HG03280 (cell line): ENCODE data around the gene RUFY1.
"Not testable (repeated sequence)": the region's sequence is repeated elsewhere in the genome, so short reads cannot be mapped to it uniquely, and the experiment has no call there.

Experiments used
- ATAC-seq: cut with Tn5 transposase; IDR thresholded peaks from one replicate; pipeline ENCODE4 v1.9.1; 2021; ENCODE audit warnings: mild to moderate bottlenecking, moderate library complexity; ENCODE audit not compliant: unreplicated experiment

The RUFY1 gene, protein sequence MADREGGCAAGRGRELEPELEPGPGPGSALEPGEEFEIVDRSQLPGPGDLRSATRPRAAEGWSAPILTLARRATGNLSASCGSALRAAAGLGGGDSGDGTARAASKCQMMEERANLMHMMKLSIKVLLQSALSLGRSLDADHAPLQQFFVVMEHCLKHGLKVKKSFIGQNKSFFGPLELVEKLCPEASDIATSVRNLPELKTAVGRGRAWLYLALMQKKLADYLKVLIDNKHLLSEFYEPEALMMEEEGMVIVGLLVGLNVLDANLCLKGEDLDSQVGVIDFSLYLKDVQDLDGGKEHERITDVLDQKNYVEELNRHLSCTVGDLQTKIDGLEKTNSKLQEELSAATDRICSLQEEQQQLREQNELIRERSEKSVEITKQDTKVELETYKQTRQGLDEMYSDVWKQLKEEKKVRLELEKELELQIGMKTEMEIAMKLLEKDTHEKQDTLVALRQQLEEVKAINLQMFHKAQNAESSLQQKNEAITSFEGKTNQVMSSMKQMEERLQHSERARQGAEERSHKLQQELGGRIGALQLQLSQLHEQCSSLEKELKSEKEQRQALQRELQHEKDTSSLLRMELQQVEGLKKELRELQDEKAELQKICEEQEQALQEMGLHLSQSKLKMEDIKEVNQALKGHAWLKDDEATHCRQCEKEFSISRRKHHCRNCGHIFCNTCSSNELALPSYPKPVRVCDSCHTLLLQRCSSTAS

DNA sequence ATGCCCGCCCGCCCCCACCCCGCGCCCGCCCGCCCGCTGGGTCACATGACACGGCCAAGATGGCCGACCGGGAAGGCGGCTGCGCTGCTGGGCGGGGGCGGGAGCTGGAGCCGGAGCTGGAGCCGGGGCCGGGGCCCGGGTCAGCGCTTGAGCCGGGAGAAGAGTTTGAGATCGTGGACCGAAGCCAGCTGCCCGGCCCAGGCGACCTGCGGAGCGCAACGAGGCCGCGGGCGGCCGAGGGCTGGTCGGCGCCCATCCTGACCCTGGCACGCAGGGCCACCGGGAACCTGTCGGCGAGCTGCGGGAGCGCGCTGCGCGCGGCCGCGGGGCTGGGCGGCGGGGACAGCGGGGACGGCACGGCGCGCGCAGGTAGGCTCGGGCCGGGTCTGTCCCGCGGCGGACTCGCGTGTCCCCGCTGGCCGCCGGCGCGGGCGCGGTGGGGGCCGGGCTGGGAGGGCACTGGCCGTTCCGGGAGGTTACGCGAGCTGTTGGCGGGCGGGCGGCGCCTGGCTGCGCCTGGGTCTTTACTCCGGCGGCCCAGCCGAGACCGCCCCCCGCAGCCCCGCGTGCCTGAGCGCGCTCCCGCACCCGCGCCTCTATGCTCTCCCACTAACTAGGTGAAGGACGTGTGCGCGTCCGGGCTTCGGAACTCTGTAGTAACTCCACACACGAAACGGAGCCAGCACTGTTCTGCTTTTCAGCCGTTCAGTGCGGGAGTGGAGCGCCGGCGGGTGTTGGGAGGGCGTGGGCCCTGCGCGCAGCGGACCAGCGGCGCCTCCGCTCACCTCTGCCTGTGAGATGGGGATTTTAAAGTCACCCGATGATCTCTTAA is at the start of gene RUFY1:
Gene RUFY1, plus strand, starts transcription at position 44 of the 832 bp plus-strand sequence. Its CDS starts 16 bp downstream, at position 60.
- ATAC-seq = peak; percentile 88

DNA sequence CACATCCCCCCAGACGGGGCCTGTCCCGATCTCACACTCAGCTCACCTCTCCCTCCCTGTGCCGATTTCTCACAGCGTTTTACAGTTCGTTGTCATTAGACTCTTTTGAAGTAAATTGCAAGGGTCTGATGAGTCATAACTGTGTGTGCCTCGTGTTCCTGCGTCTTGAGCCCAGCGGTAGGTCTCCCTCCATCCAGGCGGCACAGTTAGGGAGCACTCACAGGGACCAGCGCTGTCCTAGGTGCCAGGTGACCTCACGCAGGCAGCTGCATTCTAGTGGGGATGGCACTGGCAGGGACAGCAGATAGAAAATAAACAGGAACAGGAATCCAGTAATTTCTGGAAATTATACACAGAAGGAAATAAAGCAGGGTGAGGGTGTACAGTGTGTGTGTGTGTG is 48.4 kb upstream of the RUFY1 start:
- ATAC-seq = not testable (repeated sequence)

GRCh38 chr5:179502420-179502819 is 47.9 kb upstream of the RUFY1 start:
- ATAC-seq = not testable (repeated sequence)

DNA sequence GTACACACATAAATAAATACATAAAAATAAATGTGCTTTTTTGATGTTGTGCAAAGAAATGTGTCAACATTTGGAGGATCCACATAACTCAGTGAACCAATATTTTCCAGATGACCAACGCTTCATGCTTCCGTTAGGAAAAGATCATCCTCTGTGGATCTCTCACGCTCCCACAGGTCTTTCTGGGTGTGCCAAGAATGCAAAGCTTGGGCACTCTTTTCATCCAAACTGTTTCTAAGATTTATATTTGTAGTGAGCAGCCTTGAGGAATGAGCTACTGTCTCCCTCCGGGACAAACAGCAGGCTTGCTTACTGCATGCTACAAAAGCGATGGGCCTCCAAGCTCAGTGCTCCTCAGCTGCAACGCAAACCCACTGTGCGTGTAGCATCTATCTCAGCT is 46.2 kb upstream of the RUFY1 start:
- no peak for ATAC-seq

DNA sequence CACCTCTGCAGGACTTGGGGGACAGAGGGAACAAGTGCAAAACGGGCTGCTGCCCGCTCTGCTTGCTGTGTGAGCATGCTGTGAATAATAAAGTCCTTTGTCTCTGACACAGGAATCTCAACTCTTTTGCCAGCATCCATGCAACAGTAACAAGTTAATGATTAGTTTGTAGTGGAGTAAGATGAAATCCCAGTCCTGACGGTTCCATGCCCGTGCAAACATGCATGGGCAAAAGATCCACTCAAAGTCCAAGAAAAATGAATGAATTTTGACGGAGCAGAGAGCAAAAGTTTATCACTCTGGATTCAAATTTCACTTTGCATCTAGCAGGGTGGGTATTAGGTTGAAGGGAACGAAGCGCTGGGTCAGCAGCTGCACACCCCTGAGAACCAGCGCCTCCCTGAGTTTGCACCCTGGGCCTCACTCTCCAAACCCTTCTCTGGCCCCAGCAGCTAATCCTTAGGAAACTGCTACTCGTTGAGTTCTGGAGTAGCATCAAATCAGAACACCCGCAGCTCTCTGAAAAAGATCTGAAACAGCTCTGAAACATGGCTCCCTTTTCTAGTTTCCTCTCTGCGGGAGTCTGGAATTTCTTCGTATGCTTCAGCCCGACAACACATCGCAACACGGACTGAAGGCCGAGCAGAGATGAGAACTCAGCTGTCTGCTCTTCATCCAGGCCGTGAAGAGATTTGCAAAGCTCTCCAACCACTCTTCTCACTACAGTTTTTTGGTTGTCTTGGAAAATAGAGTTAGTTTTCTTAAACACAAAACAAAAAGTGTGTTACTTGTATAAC is 45.6 kb upstream of the RUFY1 start:
- ATAC-seq = no peak

GRCh38 chr5:179505636-179506261 is 44.6 kb upstream of the RUFY1 start:
- ATAC-seq = no peak

- ATAC-seq = no peak
Observed at GRCh38 chr5:179509239-179509638, 41.1 kb upstream of the RUFY1 start.

DNA sequence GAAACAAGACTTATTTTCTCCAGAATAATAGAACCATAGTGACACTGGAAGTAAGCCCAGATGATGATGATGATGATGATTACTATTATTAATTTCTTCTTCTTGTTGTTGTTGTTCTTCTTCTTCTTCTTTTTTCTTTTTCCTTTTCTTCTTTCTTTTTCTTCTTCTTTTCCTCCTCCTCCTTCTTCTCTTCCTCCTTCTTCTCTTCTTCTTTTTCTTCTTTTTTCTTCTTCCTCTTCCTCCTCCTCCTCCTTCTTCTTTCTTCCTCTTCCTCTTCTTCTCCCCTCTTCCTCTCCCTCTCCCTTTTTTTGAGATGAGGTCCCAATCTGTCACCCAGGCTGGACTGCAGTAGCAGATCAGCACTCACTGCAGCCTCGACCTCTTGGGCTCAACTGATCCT is 40.5 kb upstream of the RUFY1 start:
- ATAC-seq = no peak

DNA sequence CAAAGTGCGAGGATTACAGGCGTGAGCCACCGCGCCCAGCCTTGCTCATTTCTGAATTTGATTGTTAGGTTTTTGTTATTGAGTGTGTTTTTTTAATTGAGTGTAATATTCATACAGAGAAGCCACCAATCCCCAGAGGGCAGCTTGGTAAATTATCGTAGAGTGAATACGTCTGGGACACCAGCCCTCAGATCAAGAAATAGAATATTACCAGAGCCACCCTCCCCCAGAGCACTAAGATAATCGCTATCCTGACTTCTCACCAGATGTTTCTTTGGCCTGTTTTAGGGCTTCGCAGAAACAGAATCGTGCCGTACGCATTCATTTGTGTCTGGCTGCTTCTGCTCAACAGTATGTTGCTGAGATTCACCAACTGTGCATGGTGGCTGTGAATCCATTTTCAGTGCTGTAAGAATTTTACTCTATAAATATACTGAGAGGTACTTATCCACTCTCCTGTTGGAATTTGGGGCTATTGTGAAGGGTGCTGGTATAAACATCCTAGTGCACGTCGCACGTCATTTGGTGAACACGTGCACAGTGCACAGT is 37.8 kb upstream of the RUFY1 start:
- ATAC-seq = no peak

GRCh38 chr5:179515501-179515900 is 34.9 kb upstream of the RUFY1 start:
- not testable (repeated sequence) for ATAC-seq

GRCh38 chr5:179516221-179516620 is 34.1 kb upstream of the RUFY1 start:
- ATAC-seq = no peak

DNA sequence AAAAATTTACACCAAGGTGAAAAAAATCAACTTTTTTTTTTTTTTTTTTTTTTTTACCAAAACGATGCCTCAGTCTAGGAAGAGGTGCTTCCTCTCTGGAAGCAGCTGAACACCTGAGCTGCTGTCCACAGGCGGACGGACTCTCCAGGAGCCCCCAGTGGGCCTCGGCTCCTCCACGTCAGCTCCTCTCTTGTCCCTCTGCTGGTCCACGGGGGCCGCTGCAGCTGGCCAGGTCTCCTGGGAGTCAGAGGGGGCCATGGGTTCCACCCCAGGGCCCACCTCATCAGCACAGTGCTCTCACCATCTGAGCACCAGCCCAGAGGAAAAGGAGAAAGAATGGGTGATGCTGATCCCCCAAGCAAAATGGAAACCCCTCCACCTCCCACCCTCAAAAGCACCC is 32.6 kb upstream of the RUFY1 start:
- ATAC-seq = not testable (repeated sequence)

DNA sequence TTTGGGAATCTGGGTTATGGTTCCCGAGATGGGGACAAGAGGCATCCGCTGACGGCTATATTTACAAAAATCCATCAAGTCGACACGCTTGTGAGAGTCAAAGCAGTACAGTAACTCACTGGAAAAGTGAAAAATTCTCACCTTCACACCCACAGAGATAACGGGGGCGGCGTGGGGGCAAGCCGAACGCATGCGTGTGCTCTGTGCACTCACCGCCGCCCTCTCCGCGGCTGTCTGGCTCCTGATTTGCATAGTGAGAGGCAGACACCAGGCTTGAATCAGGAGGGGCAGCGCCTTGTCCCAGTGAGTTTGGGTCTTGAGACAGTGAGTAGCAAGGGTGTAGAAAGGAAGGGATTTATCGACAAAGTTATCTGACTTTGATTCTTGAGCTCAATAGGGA is 32.0 kb upstream of the RUFY1 start:
- peak; percentile 87 for ATAC-seq

DNA sequence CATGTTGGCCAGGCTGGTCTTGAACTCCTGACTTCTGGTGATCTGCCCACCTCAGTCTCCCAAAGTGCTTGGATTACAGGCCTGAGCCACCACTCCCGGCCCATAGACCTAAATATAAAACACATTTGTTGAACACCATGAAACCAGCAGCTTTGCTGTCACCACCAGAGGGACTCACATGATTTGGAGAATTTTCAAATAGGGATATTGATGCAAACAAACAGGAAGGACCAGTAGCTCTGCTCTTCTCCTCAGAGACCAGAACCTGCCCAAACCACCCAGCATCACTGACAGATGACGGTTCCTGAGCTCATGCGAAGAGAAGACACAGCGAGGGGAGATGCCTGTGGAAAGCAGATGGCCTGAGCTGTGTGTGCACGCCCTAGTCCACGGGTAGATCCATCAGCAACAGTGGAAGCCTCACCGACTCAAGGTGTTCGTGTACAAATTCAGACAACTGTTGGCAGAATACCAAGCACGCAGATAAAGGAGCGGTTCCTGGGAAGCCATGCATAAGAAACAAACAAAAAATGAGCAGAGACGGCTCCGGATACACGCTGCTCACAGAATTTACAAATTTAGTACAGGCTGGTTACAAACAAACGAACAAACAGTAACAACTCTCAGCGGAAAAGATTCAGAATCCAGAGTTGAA is 30.8 kb upstream of the RUFY1 start:
- ATAC-seq = not testable (repeated sequence)

DNA sequence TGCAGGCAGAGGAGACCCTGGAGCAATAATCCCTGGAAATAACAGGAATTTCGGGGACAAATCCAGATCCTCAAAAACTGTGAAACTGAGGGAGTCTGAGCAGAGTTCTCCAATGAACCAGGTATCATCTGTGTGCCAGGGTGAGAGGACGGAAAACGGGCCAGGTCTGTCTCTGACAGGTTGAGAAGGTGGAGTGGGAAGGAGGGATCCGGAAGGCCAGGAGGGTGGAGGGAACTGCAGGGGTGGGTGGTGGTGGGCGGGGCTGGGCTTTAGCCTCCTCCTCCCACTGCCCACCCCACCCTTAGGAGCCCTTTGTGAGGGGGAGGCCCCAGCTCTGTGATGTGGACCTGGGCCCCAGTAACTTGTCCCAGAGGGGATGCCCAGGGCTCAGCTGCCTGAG is 28.2 kb upstream of the RUFY1 start:
- not testable (repeated sequence) for ATAC-seq

GRCh38 chr5:179526978-179527377 is 23.4 kb upstream of the RUFY1 start:
- no peak for ATAC-seq

- peak; percentile 67 for ATAC-seq
Observed at GRCh38 chr5:179530069-179530998, 20.0 kb upstream of the RUFY1 start.

GRCh38 chr5:179533024-179533423 is 17.3 kb upstream of the RUFY1 start:
- ATAC-seq = no peak
